ENCODE data around the gene MLLT3. TPM values are rescaled to one million over a fixed set of nuclear protein-coding genes. Genes with fewer than 3 reads are reported as not detected.

MLLT3 gene
- total and polyA plus RNA-seq, 2 of the 8 experiments (the other 6 are each of a cell fraction or from before 2014, with no cell fraction given) = 5.9 to 9.6 TPM

- H2BK15ac ChIP-seq (ENCODE audit: low read length) = no peak overlapping the region
- no peak overlapping the region for H3K23ac ChIP-seq (ENCODE audit: insufficient read length)
- H3K27me3 ChIP-seq (replicated peaks in 1 of 4; ENCODE audit: control insufficient read depth in 3 of 4, extremely low read depth in 1 of 4, insufficient read depth in 3 of 4, low read length in 3 of 4) = no peaks in the 10 kb centered on the region
- H4K8ac ChIP-seq (ENCODE audit: extremely low read depth, insufficient read depth, low read length) = no peak overlapping the region
- no peak overlapping the region for H3K27ac ChIP-seq (ENCODE audit: low read depth, low read length)
- H2BK5ac ChIP-seq (ENCODE audit: low read depth, low read length) = no peak overlapping the region
- WGBS, 2 experiments (ENCODE audit: extremely low coverage in 1 of 2, insufficient coverage in 1 of 2, insufficient read length in 1 of 2, insufficient replicate concordance in 2 of 2, low coverage in 1 of 2, low lambda C conversion rate in 2 of 2, missing lambda C conversion rate in 1 of 2) = 82% methylated on average over 5 of the region's 5 CpGs; no CpG with 5 or more reads in 1 of the 2 experiments
- no peak overlapping the region for H2BK120ac ChIP-seq (replicated peaks; ENCODE audit: low read depth, low read length)
- H3K14ac ChIP-seq (ENCODE audit: insufficient read length) = no peak overlapping the region
- H3K23me2 ChIP-seq (ENCODE audit: low read depth, low read length) = no peaks in the 10 kb centered on the region
- H2BK12ac ChIP-seq (ENCODE audit: low read depth, low read length) = no peak overlapping the region
- no peaks in the 10 kb centered on the region for H3K36me3 ChIP-seq (ENCODE audit: control insufficient read depth in 2 of 4, insufficient read depth in 4 of 4, low read length in 3 of 4)
- TF ChIP-seq KDM5A (IDR thresholded peaks at IDR 0.05; ENCODE audit: low read length) = no peak
- TF ChIP-seq ZNF274 (IDR thresholded peaks at IDR 0.05; ENCODE audit: borderline replicate concordance, extremely low read depth, low read length) = no peak
- no peak for TF ChIP-seq RXRA (IDR thresholded peaks at IDR 0.05; ENCODE audit: insufficient read depth, low read depth, low read length)
- no peak for TF ChIP-seq RNF2 (IDR thresholded peaks at IDR 0.05; ENCODE audit: borderline replicate concordance, low read depth, low read length, missing control alignments, poor library complexity, severe bottlenecking)
- no peak for TF ChIP-seq RFX5 (IDR thresholded peaks at IDR 0.05; ENCODE audit: borderline replicate concordance, low read depth, low read length)
- no peak for TF ChIP-seq FOSL1 (IDR thresholded peaks at IDR 0.05; ENCODE audit: insufficient read depth, low read depth, low read length)
- no peak for TF ChIP-seq RBBP5 (IDR thresholded peaks at IDR 0.05; ENCODE audit: borderline replicate concordance, low read depth, low read length)
- no peak for TF ChIP-seq SUZ12 (IDR thresholded peaks at IDR 0.05; ENCODE audit: low read length)
- no peak for TF ChIP-seq TAF7 (optimal IDR thresholded peaks at IDR 0.05; ENCODE audit: borderline replicate concordance, low read depth, low read length)
- TF ChIP-seq CEBPB (IDR thresholded peaks at IDR 0.05; ENCODE audit: low read depth, low read length) = no peak
- no peak for TF ChIP-seq SIX5 (IDR thresholded peaks at IDR 0.05; ENCODE audit: low read depth, low read length)
- TF ChIP-seq CBX8 (IDR thresholded peaks at IDR 0.05; ENCODE audit: borderline replicate concordance, low read depth, low read length) = no peak
- TF ChIP-seq CBX5 (IDR thresholded peaks at IDR 0.05; ENCODE audit: low read depth, low read length) = no peak
- no peak for TF ChIP-seq SIN3A (conservative IDR thresholded peaks at IDR 0.05 in 1 of 2, IDR thresholded peaks at IDR 0.05 in 1 of 2; ENCODE audit: low read depth in 1 of 2, low read length in 2 of 2)
- H4K91ac ChIP-seq (replicated peaks; ENCODE audit: insufficient read length, low read length) = no peak overlapping the region
- H3K56ac ChIP-seq (replicated peaks; ENCODE audit: insufficient read length, low read depth, low read length) = no peak overlapping the region
- H2AK5ac ChIP-seq (ENCODE audit: low read depth, low read length) = no peak overlapping the region
- H4K5ac ChIP-seq (ENCODE audit: insufficient read length, low read depth, low read length) = no peak overlapping the region
- H2BK20ac ChIP-seq (ENCODE audit: low read length) = no peak overlapping the region
- ChIA-PET CTCF (ENCODE audit: partially characterized antibody) (interaction anchor here (0.6 to 1.3 kb wide), 2 partner anchors 9 to 47 kb away, joined by 3 read pairs; no protein-coding TSS in a partner anchor), POLR2A (ENCODE audit: partially characterized antibody) (no interaction called here)
- H2AFZ ChIP-seq (ENCODE audit: low read length) = no peak overlapping the region
- no peaks in the 10 kb centered on the region for H4K20me1 ChIP-seq (replicated peaks in 1 of 2; ENCODE audit: control insufficient read depth in 1 of 2, insufficient read depth in 2 of 2, low read length in 2 of 2)
- no peak for FAIRE-seq
- no peak overlapping the region for H3K18ac ChIP-seq (ENCODE audit: extremely low read depth, low read length)
- H3K4me2 ChIP-seq (ENCODE audit: insufficient read depth in 1 of 2, low read depth in 2 of 2, low read length in 2 of 2) = no peak overlapping the region
- H3K79me2 ChIP-seq (ENCODE audit: control insufficient read depth in 1 of 2, insufficient read depth in 2 of 2, low read length in 2 of 2) = no peaks in the 10 kb centered on the region
- H3K4me1 ChIP-seq (replicated peaks in 1 of 4; ENCODE audit: control insufficient read depth in 3 of 4, insufficient read depth in 4 of 4, low read length in 3 of 4) = peaks cover 0 to 3% (median 0%) of the 10 kb centered on the region in 4 experiments; a peak in 1 of 7 replicates
- H3K79me1 ChIP-seq (ENCODE audit: low read depth, low read length) = no peaks in the 10 kb centered on the region
- no peak overlapping the region for H3K9ac ChIP-seq (replicated peaks in 1 of 4; ENCODE audit: extremely low read depth in 1 of 4, low read depth in 3 of 4, low read length in 3 of 4)
- H3K4me3 ChIP-seq (ENCODE audit: extremely low read depth in 1 of 4, insufficient read depth in 2 of 4, low read depth in 3 of 4, low read length in 4 of 4) = no peak overlapping the region
- H3K4ac ChIP-seq (replicated peaks; ENCODE audit: insufficient read length, low read depth, low read length) = no peak overlapping the region
- H3K9me3 ChIP-seq (ENCODE audit: insufficient read depth in 2 of 2, low read depth in 1 of 2, low read length in 1 of 2) = no peaks in the 10 kb centered on the region
- DNase-seq (ENCODE audit: low read depth in 1 of 2, low spot score in 2 of 2) = no peak
Observed at GRCh38 chr9:20528253-20528652, 94.0 kb downstream of the MLLT3 start.

All from H1 (cell line).